Right lobe of liver (tissue), 4 donors: ENCODE results near the gene NFRKB.

Experiments
- POLR2A ChIP-seq: fragments of 450-650 bp; IDR thresholded peaks from one replicate; pipeline ENCODE4 v1.6.1; 2017; ENCODE audit warnings: antibody characterized with exemption, mild to moderate bottlenecking
- TF ChIP-seq, protein P1 (sequence below), 4 donors: fragments of 200-600 bp in 3 of 4; fragments of 450-650 bp in 1 of 4; IDR thresholded peaks; one replicate each; pipeline versions ENCODE4 v1.5.1 to v1.8.0; 2016 to 2022; ENCODE audit warnings: antibody characterized with exemption in 4 of 4, mild to moderate bottlenecking in 2 of 4
- donor health status: DM: no; HTN: no; CAD: no.
- donor health status: DM: no; HTN: no; CAD: no.
- donor health status: DM: no; HTN: yes; CAD: no.

DNA sequence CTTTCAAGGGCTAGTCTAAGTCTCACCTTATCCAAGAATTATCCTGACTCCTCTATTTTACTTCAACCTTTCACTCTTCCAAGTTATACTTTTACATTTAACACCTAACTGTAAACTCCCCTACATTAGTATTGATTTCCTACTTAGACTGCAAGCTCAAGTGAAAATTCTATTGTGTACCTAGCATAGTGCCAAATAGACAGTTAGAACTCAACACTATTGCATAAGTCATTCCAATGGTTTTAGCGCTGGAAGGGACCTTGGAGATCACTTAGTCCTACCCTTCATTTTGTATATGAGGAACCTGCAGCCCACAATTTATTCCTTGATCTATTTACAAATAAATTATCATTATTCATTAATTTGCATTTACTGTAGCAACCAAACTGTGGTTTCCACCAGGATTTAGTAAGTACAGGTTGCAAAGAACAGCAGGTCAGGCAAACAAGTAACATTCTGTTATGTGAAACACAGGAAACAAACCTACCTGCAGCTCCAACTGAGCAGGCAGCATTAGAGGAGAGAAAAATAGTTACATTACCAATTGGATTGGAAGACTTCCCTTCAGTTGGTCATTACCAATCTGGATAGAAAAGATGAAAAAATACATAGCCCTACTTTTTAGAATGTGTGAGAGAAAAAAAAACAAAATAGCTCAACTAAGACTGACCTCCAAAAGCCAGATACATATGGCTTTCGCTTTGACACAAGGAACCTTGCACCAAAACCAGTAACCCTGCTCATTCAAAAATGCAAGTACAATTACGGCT, 33.7 kb upstream of the NFRKB start:
- TF ChIP-seq, protein P1, sequence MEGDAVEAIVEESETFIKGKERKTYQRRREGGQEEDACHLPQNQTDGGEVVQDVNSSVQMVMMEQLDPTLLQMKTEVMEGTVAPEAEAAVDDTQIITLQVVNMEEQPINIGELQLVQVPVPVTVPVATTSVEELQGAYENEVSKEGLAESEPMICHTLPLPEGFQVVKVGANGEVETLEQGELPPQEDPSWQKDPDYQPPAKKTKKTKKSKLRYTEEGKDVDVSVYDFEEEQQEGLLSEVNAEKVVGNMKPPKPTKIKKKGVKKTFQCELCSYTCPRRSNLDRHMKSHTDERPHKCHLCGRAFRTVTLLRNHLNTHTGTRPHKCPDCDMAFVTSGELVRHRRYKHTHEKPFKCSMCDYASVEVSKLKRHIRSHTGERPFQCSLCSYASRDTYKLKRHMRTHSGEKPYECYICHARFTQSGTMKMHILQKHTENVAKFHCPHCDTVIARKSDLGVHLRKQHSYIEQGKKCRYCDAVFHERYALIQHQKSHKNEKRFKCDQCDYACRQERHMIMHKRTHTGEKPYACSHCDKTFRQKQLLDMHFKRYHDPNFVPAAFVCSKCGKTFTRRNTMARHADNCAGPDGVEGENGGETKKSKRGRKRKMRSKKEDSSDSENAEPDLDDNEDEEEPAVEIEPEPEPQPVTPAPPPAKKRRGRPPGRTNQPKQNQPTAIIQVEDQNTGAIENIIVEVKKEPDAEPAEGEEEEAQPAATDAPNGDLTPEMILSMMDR (IDR thresholded peaks at IDR 0.05), result no peak
- no peak for TF ChIP-seq POLR2A
